Measurements from ENCODE around the gene COQ9.

DNA sequence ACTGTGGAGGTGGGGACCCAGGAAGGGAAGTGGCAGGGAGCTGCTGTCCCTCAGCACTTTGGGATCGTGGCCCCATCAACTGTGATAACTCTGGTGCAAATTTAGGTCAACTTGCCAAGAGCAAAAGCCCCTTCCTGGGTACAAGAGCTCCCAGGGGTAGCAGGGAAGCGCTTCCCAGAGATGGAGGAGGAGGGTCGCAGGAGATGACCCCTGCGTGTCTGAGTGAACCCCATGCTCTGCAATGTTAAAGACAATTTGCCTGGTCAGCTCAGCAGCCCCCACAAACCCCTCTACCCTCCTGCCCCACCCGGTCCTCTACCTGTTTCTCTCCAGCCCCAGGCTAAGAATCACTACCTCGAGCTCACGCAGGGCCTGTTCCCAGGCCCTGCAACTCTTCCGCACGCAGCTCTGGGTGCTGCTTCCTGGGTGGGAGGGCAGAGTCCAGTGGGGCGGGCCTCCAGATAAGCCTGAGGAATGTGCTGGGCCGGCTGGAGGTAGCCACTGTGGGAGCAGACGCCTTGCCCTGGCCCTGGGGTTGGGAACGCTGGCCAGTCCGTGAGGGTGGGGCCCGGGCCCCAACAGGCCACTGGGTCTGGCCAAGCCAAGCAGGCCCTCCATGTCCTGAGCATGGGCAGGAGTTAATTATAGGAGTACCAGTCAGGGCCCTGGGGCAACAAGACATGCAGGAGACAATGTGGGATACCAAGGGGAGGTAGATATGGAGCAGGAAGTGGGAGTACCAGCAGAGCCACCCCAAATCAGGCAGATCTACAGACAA is 32.9 kb downstream of the COQ9 start:
- TF ChIP-seq, protein P1, sequence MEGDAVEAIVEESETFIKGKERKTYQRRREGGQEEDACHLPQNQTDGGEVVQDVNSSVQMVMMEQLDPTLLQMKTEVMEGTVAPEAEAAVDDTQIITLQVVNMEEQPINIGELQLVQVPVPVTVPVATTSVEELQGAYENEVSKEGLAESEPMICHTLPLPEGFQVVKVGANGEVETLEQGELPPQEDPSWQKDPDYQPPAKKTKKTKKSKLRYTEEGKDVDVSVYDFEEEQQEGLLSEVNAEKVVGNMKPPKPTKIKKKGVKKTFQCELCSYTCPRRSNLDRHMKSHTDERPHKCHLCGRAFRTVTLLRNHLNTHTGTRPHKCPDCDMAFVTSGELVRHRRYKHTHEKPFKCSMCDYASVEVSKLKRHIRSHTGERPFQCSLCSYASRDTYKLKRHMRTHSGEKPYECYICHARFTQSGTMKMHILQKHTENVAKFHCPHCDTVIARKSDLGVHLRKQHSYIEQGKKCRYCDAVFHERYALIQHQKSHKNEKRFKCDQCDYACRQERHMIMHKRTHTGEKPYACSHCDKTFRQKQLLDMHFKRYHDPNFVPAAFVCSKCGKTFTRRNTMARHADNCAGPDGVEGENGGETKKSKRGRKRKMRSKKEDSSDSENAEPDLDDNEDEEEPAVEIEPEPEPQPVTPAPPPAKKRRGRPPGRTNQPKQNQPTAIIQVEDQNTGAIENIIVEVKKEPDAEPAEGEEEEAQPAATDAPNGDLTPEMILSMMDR (conservative IDR thresholded peaks at IDR 0.05 in 1 of 2, IDR thresholded peaks at IDR 0.05 in 1 of 2; ENCODE audit: extremely low read depth in 1 of 2, insufficient read depth in 1 of 2, low read depth in 1 of 2, low read length in 2 of 2): no peak
- TF ChIP-seq EZH2 (IDR thresholded peaks at IDR 0.05; ENCODE audit: borderline replicate concordance, low read length): no peak
